Loucy (cell line): ENCODE measurements around the gene BABAM2.

ENCODE experiments used
- H2AFZ ChIP-seq: fragments of 200-600 bp; sonication (generic); 2 replicates; pipeline ENCODE4 v1.6.0; 2016; ENCODE audit warnings: antibody characterized with exemption, mild to moderate bottlenecking, low read length, moderate library complexity
- H3F3A ChIP-seq: fragments of 200-600 bp; 2 replicates; pipeline ENCODE4 v1.6.0; 2016; ENCODE audit warnings: antibody characterized with exemption, low read depth, mild to moderate bottlenecking
- H3K27me3 ChIP-seq: fragments of 200-600 bp; sonication (generic); 2 replicates; pipeline ENCODE4 v1.6.1; 2014; ENCODE audit warnings: low read length, mild to moderate bottlenecking; ENCODE audit not compliant: insufficient read depth, poor library complexity, severe bottlenecking
- H3K36me3 ChIP-seq: fragments of 200-600 bp; sonication (generic); 2 replicates; pipeline ENCODE4 v1.6.1; 2016; ENCODE audit warnings: low read length; ENCODE audit not compliant: insufficient read depth
- H3K4me1 ChIP-seq: fragments of 200-600 bp; sonication (generic); 2 replicates; pipeline ENCODE4 v1.5.1; 2014; ENCODE audit warnings: low read length, mild to moderate bottlenecking; ENCODE audit not compliant: insufficient read depth, poor library complexity, severe bottlenecking
- H3K4me2 ChIP-seq: fragments of 200-600 bp; sonication (generic); 2 replicates; pipeline ENCODE4 v1.6.0; 2014; ENCODE audit warnings: antibody characterized with exemption, low read length, low read depth, mild to moderate bottlenecking; ENCODE audit not compliant: poor library complexity, severe bottlenecking
- H3K4me3 ChIP-seq: fragments of 200-600 bp; sonication (generic); 2 replicates; pipeline ENCODE4 v1.5.1; 2014; ENCODE audit warnings: low read length, mild to moderate bottlenecking, mixed read lengths; ENCODE audit not compliant: poor library complexity, severe bottlenecking
- H3K79me2 ChIP-seq: fragments of 200-600 bp; sonication (generic); 2 replicates; pipeline ENCODE4 v1.6.1; 2014; ENCODE audit warnings: low read length; ENCODE audit not compliant: insufficient read depth
- H3K9ac ChIP-seq: fragments of 200-600 bp; sonication (generic); 2 replicates; pipeline ENCODE4 v1.6.0; 2014; ENCODE audit warnings: mild to moderate bottlenecking, low read depth, low read length, moderate library complexity; ENCODE audit not compliant: poor library complexity, severe bottlenecking
- H3K9me2 ChIP-seq: fragments of 200-600 bp; sonication (generic); replicated peaks from 2 replicates; pipeline ENCODE4 v1.6.1; 2016; ENCODE audit warnings: low read depth, low read length, mixed read lengths
- H3K9me3 ChIP-seq: fragments of 200-600 bp; sonication (generic); 2 replicates; pipeline ENCODE4 v1.6.1; 2014; ENCODE audit warnings: mild to moderate bottlenecking, antibody characterized with exemption, low read length, low read depth; ENCODE audit not compliant: insufficient read depth
- H4K20me1 ChIP-seq: fragments of 200-600 bp; sonication (generic); 2 replicates; pipeline ENCODE4 v1.6.0; 2014; ENCODE audit warnings: antibody characterized with exemption, low read length, mild to moderate bottlenecking; ENCODE audit not compliant: insufficient read depth, poor library complexity, severe bottlenecking
- EZH2phosphoT487 ChIP-seq: fragments of 200-600 bp; IDR thresholded peaks from 2 replicates; pipeline ENCODE4 v1.6.1; 2018; ENCODE audit warnings: antibody characterized with exemption, mild to moderate bottlenecking, moderate library complexity, borderline replicate concordance
- TF ChIP-seq, protein P1 (sequence below): fragments of 200-600 bp; sonication (generic); conservative IDR thresholded peaks from 2 replicates; pipeline ENCODE4 v1.5.1; 2014; ENCODE audit warnings: mild to moderate bottlenecking, antibody characterized with exemption, low read length

BABAM2 gene

DNA sequence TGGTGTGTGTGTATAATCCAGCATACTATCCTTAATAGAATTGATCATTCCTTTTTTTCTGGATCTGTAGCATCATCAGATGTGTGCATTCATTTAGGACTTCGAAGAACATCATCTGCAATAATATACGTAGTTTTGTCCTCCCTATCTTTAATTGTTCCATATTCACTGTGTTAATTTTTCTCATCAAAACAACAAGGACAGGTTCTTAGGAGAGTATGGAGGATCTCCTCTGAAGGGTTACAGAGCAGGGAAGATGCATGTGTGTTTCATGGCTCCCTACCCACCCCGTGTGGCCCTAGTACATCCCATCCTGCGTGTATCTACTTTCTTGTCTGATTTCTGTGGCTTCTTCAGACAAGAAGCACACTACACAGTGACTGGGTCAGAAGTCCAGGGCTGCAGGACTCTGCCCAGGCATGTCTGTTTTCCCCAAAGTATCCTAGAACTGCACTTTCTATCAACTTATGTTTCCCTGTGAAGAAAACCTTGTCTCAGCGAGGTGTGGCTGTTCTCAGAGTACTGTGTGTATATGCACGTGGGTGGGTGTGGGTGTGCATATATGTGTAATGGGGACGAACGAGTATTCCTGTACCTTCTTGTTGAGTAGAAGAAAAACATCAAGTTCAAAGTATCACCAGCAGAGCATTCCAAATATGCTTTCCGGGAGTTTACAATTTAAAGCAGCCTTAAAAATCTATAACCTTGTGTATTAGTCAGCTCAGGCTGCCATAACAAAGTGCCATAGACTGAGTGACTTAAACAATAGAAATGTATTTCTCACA is 281.8 kb downstream of the BABAM2 start:
- no peak overlapping the region for H3K9ac ChIP-seq

DNA sequence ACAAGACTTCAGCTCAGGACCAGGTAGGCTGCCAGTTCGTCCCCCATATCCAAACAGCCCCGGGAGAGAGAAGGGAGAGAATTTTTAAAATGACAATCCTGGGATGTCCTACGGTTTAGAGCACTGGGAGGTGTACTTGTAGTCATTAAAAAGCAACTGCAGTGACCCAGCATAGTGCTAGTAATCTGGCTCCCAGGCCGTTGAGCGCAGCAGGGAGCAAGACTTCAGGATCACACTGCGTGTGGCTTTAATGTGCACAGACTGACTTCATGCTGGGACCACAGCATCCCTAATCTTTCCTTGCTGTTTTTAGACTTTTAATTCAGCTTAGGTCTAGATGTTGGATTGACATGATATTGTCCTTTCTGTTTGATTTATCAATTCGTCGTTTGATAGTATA is 282.8 kb downstream of the BABAM2 start:
- H2AFZ ChIP-seq: no peak overlapping the region
- no peaks in the 10 kb centered on the region for H3K9me2 ChIP-seq
- no peak overlapping the region for H3K4me3 ChIP-seq
- TF ChIP-seq, protein P1, sequence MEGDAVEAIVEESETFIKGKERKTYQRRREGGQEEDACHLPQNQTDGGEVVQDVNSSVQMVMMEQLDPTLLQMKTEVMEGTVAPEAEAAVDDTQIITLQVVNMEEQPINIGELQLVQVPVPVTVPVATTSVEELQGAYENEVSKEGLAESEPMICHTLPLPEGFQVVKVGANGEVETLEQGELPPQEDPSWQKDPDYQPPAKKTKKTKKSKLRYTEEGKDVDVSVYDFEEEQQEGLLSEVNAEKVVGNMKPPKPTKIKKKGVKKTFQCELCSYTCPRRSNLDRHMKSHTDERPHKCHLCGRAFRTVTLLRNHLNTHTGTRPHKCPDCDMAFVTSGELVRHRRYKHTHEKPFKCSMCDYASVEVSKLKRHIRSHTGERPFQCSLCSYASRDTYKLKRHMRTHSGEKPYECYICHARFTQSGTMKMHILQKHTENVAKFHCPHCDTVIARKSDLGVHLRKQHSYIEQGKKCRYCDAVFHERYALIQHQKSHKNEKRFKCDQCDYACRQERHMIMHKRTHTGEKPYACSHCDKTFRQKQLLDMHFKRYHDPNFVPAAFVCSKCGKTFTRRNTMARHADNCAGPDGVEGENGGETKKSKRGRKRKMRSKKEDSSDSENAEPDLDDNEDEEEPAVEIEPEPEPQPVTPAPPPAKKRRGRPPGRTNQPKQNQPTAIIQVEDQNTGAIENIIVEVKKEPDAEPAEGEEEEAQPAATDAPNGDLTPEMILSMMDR: no peak
- no peak for TF ChIP-seq EZH2phosphoT487
- H3K4me1 ChIP-seq: peaks cover 6% of the 10 kb centered on the region
- H3K27me3 ChIP-seq: no peaks in the 10 kb centered on the region
- H3K9me3 ChIP-seq: peaks cover 8% of the 10 kb centered on the region
- no peaks in the 10 kb centered on the region for H3F3A ChIP-seq
- no peaks in the 10 kb centered on the region for H3K79me2 ChIP-seq
- no peak overlapping the region for H3K4me2 ChIP-seq
- no peaks in the 10 kb centered on the region for H4K20me1 ChIP-seq
- H3K36me3 ChIP-seq: no peaks in the 10 kb centered on the region; the same call in 1 of the 2 replicates
- no peak overlapping the region for H3K9ac ChIP-seq

More for the DNA sequence above, 281.8 kb downstream of the BABAM2 start:
- H3F3A ChIP-seq: no peaks in the 10 kb centered on the region
- H3K9me2 ChIP-seq: no peaks in the 10 kb centered on the region
- no peaks in the 10 kb centered on the region for H3K27me3 ChIP-seq
- H4K20me1 ChIP-seq: no peaks in the 10 kb centered on the region
- no peak overlapping the region for H2AFZ ChIP-seq
- no peak overlapping the region for H3K4me2 ChIP-seq
- no peaks in the 10 kb centered on the region for H3K79me2 ChIP-seq
- peaks cover 7% of the 10 kb centered on the region for H3K9me3 ChIP-seq
- H3K4me3 ChIP-seq: no peak overlapping the region
- no peaks in the 10 kb centered on the region; the same call in 1 of the 2 replicates for H3K36me3 ChIP-seq
- TF ChIP-seq EZH2phosphoT487: no peak
- TF ChIP-seq, protein P1: no peak
- peaks cover 9% of the 10 kb centered on the region for H3K4me1 ChIP-seq

DNA sequence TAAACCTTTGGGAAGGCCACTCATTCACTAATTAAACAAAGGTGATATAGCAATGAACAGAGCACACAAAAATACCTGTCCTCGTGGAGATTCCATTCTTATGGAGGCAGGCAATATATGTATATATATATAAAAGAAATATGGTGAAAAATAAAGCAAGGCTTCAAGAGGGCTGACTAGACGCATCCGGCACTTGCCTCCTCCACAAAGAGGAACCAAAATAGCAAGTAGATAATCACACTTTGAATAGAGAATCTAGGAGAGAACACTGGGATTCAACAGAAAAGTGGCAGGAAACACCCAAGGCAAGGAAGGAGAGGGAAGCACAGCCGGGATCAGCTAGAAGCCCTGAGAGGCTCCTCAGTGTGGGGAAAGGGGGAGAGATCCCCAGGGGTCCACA is 283.7 kb downstream of the BABAM2 start:
- H3K79me2 ChIP-seq: no peaks in the 10 kb centered on the region
- H3K9me2 ChIP-seq: no peaks in the 10 kb centered on the region
- no peaks in the 10 kb centered on the region for H3F3A ChIP-seq
- H3K9me3 ChIP-seq: peaks cover 8% of the 10 kb centered on the region
- TF ChIP-seq, protein P1: no peak
- no peak for TF ChIP-seq EZH2phosphoT487
- no peaks in the 10 kb centered on the region for H3K27me3 ChIP-seq
- no peaks in the 10 kb centered on the region for H3K4me1 ChIP-seq
- no peak overlapping the region for H3K4me3 ChIP-seq
- no peak overlapping the region for H2AFZ ChIP-seq
- no peaks in the 10 kb centered on the region; the same call in 1 of the 2 replicates for H3K36me3 ChIP-seq
- H3K4me2 ChIP-seq: no peak overlapping the region
- no peaks in the 10 kb centered on the region for H4K20me1 ChIP-seq
- no peak overlapping the region for H3K9ac ChIP-seq
